ENCODE data around the gene MYO6.
"Not testable (repeated sequence)": the region's sequence is repeated elsewhere in the genome, so short reads cannot be mapped to it uniquely, and the experiment has no call there.

Gene MYO6

GRCh38 chr6:75748743-75749538 is at the start of gene MYO6:
MYO6 (plus strand) TSS chr6:75749239; CDS start chr6:75817548, 68,309 bp downstream.
- FAIRE-seq, result no peak

- FAIRE-seq, result not testable (repeated sequence)
Observed at GRCh38 chr6:75708334-75708733, 40.7 kb upstream of the MYO6 start.

GRCh38 chr6:75711173-75711572 is 37.9 kb upstream of the MYO6 start:
- FAIRE-seq, result no peak

- FAIRE-seq, result no peak
Observed at GRCh38 chr6:75719133-75719532, 29.9 kb upstream of the MYO6 start.

GRCh38 chr6:75723382-75723781 is 25.7 kb upstream of the MYO6 start:
- FAIRE-seq, result no peak

GRCh38 chr6:75727206-75727605 is 21.8 kb upstream of the MYO6 start:
- FAIRE-seq, result no peak

GRCh38 chr6:75731029-75731428 is 18.0 kb upstream of the MYO6 start:
- FAIRE-seq, result not testable (repeated sequence)

GRCh38 chr6:75735491-75736186 is 13.4 kb upstream of the MYO6 start:
- FAIRE-seq, result no peak

GRCh38 chr6:75743971-75744370 is 5.1 kb upstream of the MYO6 start:
- FAIRE-seq, result no peak

- FAIRE-seq, result no peak
Observed at GRCh38 chr6:75745404-75745803, 3.6 kb upstream of the MYO6 start.

- FAIRE-seq, result no peak
Observed at GRCh38 chr6:75746221-75746620, 2.8 kb upstream of the MYO6 start.

GRCh38 chr6:75747152-75747992 is 1.7 kb upstream of the MYO6 start:
- no peak for FAIRE-seq

GRCh38 chr6:75748003-75748742 is 866 bp upstream of the MYO6 start:
- no peak for FAIRE-seq

- no peak for FAIRE-seq
Observed at GRCh38 chr6:75751443-75751842, 2.4 kb downstream of the MYO6 start.

GRCh38 chr6:75752365-75752764 is 3.3 kb downstream of the MYO6 start:
- FAIRE-seq, result no peak

GRCh38 chr6:75755704-75756103 is 6.7 kb downstream of the MYO6 start:
- no peak for FAIRE-seq

- no peak for FAIRE-seq
Observed at GRCh38 chr6:75757295-75757694, 8.3 kb downstream of the MYO6 start.

GRCh38 chr6:75758061-75758460 is 9.0 kb downstream of the MYO6 start:
- FAIRE-seq, result no peak

- FAIRE-seq, result no peak
Observed at GRCh38 chr6:75759207-75759606, 10.2 kb downstream of the MYO6 start.

- FAIRE-seq, result no peak
Observed at GRCh38 chr6:75760320-75760719, 11.3 kb downstream of the MYO6 start.

GRCh38 chr6:75761489-75761888 is 12.4 kb downstream of the MYO6 start:
- FAIRE-seq, result no peak

GRCh38 chr6:75762063-75762462 is 13.0 kb downstream of the MYO6 start:
- no peak for FAIRE-seq

- peak; percentile 55 for FAIRE-seq
Observed at GRCh38 chr6:75766387-75766786, 17.3 kb downstream of the MYO6 start.

Measured in A204.1 (cell line).